H9 (cell line): ENCODE measurements around the gene AGK. TPM values are rescaled to one million over a fixed set of nuclear protein-coding genes. Genes with fewer than 3 reads are reported as not detected.

Source experiments
- DNase-seq: peaks from one replicate; pipeline ENCODE4 v3.0.0-alpha.2; 2017
- H2AFZ ChIP-seq: one replicate; pipeline ENCODE4 v1.6.1; 2013; ENCODE audit warnings: mild to moderate bottlenecking, low read length, control low read depth, moderate library complexity
- H2AK5ac ChIP-seq: 2 replicates; pipeline ENCODE4 v1.6.1; 2013; ENCODE audit warnings: low read length, control low read depth, mixed read lengths; ENCODE audit not compliant: insufficient read length
- H2BK120ac ChIP-seq: one replicate; pipeline ENCODE4 v1.6.1; 2013; ENCODE audit warnings: low read depth, mild to moderate bottlenecking, low read length, control low read depth, inconsistent platforms; ENCODE audit not compliant: poor library complexity, severe bottlenecking
- H2BK12ac ChIP-seq: 2 replicates; pipeline ENCODE4 v1.6.1; 2013; ENCODE audit warnings: low read length, control low read depth, mixed read lengths, low read depth; ENCODE audit not compliant: insufficient read length
- H2BK15ac ChIP-seq: 2 replicates; pipeline ENCODE4 v1.6.1; 2013; ENCODE audit warnings: low read depth, low read length, control low read depth
- H2BK20ac ChIP-seq: one replicate; pipeline ENCODE4 v1.6.1; 2013; ENCODE audit warnings: low read depth, mild to moderate bottlenecking, low read length, control low read depth, inconsistent platforms; ENCODE audit not compliant: poor library complexity, severe bottlenecking
- H2BK5ac ChIP-seq: 2 replicates; pipeline ENCODE4 v1.6.1; 2013; ENCODE audit warnings: low read length, control low read depth, mixed read lengths; ENCODE audit not compliant: insufficient read length
- H3K14ac ChIP-seq: 2 replicates; pipeline ENCODE4 v1.6.1; 2013; ENCODE audit warnings: low read length, control low read depth; ENCODE audit not compliant: insufficient read depth
- H3K18ac ChIP-seq: 2 replicates; pipeline ENCODE4 v1.6.1; 2013; ENCODE audit warnings: low read depth, mild to moderate bottlenecking, mixed read lengths, low read length, control low read depth; ENCODE audit not compliant: insufficient read length
- H3K23ac ChIP-seq: 2 replicates; pipeline ENCODE4 v1.6.1; 2013; ENCODE audit warnings: low read length, control low read depth, mixed read lengths, low read depth; ENCODE audit not compliant: insufficient read length
- H3K23me2 ChIP-seq: 2 replicates; pipeline ENCODE4 v1.6.1; 2013; ENCODE audit warnings: low read depth, mild to moderate bottlenecking, mixed read lengths, low read length, control low read depth; ENCODE audit not compliant: insufficient read length, poor library complexity, severe bottlenecking
- H3K27ac ChIP-seq: 2 replicates; pipeline ENCODE4 v1.5.1; 2013; ENCODE audit warnings: low read length, control low read depth, mixed read lengths, low read depth; ENCODE audit not compliant: insufficient read length
- H3K27me3 ChIP-seq: 2 replicates; pipeline ENCODE4 v1.6.1; 2013; ENCODE audit warnings: low read length, control low read depth, inconsistent platforms; ENCODE audit not compliant: insufficient read depth
- H3K4ac ChIP-seq: 2 replicates; pipeline ENCODE4 v1.6.1; 2013; ENCODE audit warnings: low read depth, mild to moderate bottlenecking, control low read depth, inconsistent platforms, low read length, moderate library complexity
- H3K4me1 ChIP-seq: 2 replicates; pipeline ENCODE4 v1.6.1; 2013; ENCODE audit warnings: low read length, control low read depth, inconsistent platforms; ENCODE audit not compliant: insufficient read depth
- H3K4me2 ChIP-seq: 2 replicates; pipeline ENCODE4 v1.6.1; 2013; ENCODE audit warnings: low read length, control low read depth, mixed read lengths; ENCODE audit not compliant: insufficient read length, insufficient read depth
- H3K56ac ChIP-seq: 2 replicates; pipeline ENCODE4 v1.6.1; 2013; ENCODE audit warnings: low read depth, mild to moderate bottlenecking, mixed read lengths, low read length, control low read depth; ENCODE audit not compliant: insufficient read length
- H3K79me1 ChIP-seq: 2 replicates; pipeline ENCODE4 v1.6.1; 2013; ENCODE audit warnings: low read depth, mild to moderate bottlenecking, moderate library complexity, low read length, control low read depth, inconsistent platforms; ENCODE audit not compliant: insufficient read depth, poor library complexity, severe bottlenecking
- H3K79me2 ChIP-seq: 2 replicates; pipeline ENCODE4 v1.6.1; 2013; ENCODE audit warnings: low read length, control low read depth, inconsistent platforms; ENCODE audit not compliant: insufficient read depth
- H3K9ac ChIP-seq: 2 replicates; pipeline ENCODE4 v1.6.1; 2013; ENCODE audit warnings: low read length, control low read depth, mixed read lengths; ENCODE audit not compliant: insufficient read length; ENCODE audit errors: extremely low read depth
- H3K9me3 ChIP-seq: one replicate; pipeline ENCODE4 v1.6.1; 2013; ENCODE audit warnings: low read depth, low read length, inconsistent platforms; ENCODE audit not compliant: control insufficient read depth
- H3T11ph ChIP-seq: one replicate; pipeline ENCODE4 v1.6.1; 2013; ENCODE audit warnings: mild to moderate bottlenecking, low read length, control low read depth, inconsistent platforms
- H4K20me1 ChIP-seq: one replicate; pipeline ENCODE4 v1.6.1; 2013; ENCODE audit not compliant: control insufficient read depth, insufficient read length, insufficient read depth
- H4K5ac ChIP-seq: 2 replicates; pipeline ENCODE4 v1.6.1; 2013; ENCODE audit warnings: low read depth, mild to moderate bottlenecking, mixed read lengths, low read length, control low read depth; ENCODE audit not compliant: insufficient read length
- H4K8ac ChIP-seq: replicated peaks from 2 replicates; pipeline ENCODE4 v1.6.1; 2013; ENCODE audit warnings: low read length, control low read depth, mixed read lengths, low read depth; ENCODE audit not compliant: insufficient read length
- H4K91ac ChIP-seq: 2 replicates; pipeline ENCODE4 v1.6.1; 2013; ENCODE audit warnings: low read depth, mild to moderate bottlenecking, moderate library complexity, mixed read lengths, low read length, control low read depth; ENCODE audit not compliant: insufficient read length
- H3K27ac Mint-ChIP-seq, 3 experiments: 2 replicates in 2 of 3; 3 replicates in 1 of 3; pipeline ENCODE4 v1.8.0; 2020 to 2021; ENCODE audit warnings: mixed read lengths in 3 of 3, mild to moderate bottlenecking in 1 of 3, moderate library complexity in 1 of 3
- H3K27me3 Mint-ChIP-seq: 2 replicates; pipeline ENCODE4 v1.8.0; 2021; ENCODE audit warnings: low read depth, mild to moderate bottlenecking, moderate library complexity, mixed read lengths
- H3K36me3 Mint-ChIP-seq, 3 experiments: 2 replicates in 2 of 3; 3 replicates in 1 of 3; pipeline ENCODE4 v1.8.0; 2020 to 2021; ENCODE audit warnings: low read depth in 3 of 3, mixed read lengths in 3 of 3; ENCODE audit not compliant: insufficient read depth in 1 of 3
- H3K4me1 Mint-ChIP-seq, 2 experiments: 2 replicates each; pipeline ENCODE4 v1.8.0; 2020; ENCODE audit warnings: mixed read lengths in 2 of 2
- H3K4me3 Mint-ChIP-seq, 2 experiments: 2 replicates in 1 of 2; 3 replicates in 1 of 2; pipeline ENCODE4 v1.8.0; 2020 to 2021; ENCODE audit warnings: mild to moderate bottlenecking in 2 of 2, mixed read lengths in 2 of 2, moderate library complexity in 1 of 2
- H3K9me3 Mint-ChIP-seq, 2 experiments: 2 replicates in 1 of 2; 3 replicates in 1 of 2; pipeline ENCODE4 v1.8.0; 2020; ENCODE audit warnings: mild to moderate bottlenecking in 2 of 2, mixed read lengths in 2 of 2, moderate library complexity in 1 of 2
- CTCF ChIP-seq: fragments of 200-600 bp; sonication (generic); conservative IDR thresholded peaks from 3 replicates; pipeline ENCODE4 v1.8.0; 2021; ENCODE audit warnings: antibody characterized with exemption, mild to moderate bottlenecking
- WGBS: extraction: QIAGEN DNeasy Blood & Tissue Kit; methylation state at CpG from one replicate; pipeline ENCODE4 v1.1.7; 2013; ENCODE audit warnings: missing lambda C conversion rate, low lambda C conversion rate, mixed read lengths; ENCODE audit not compliant: insufficient read length; ENCODE audit errors: extremely low coverage; 5-methylcytosine and 5-hydroxymethylcytosine counted together
- total RNA-seq: library from RNA; stranded (reverse); gene quantifications from 2 replicates; pipeline ENCODE4 v1.2.1, GENCODE V29; 2021

Gene AGK
- total RNA-seq, 1 experiment from 2014 or later: 35.1 TPM

GRCh38 chr7:141528399-141528798, 22.8 kb upstream of the AGK start:
- Histone ChIP-seq H3K4me2 (no peak overlapping the region), H3K14ac (no peak overlapping the region), H3K9me3 (no peaks in the 10 kb centered on the region), H2BK12ac (no peak overlapping the region), H3K23me2 (no peaks in the 10 kb centered on the region), H2BK120ac (no peak overlapping the region), H2BK20ac (no peak overlapping the region), H3K18ac (no peak overlapping the region), H3K9ac (no peak overlapping the region), H3K56ac (no peak overlapping the region), H3K27me3 (no peaks in the 10 kb centered on the region), H3K79me2 (no peaks in the 10 kb centered on the region), H3T11ph (no peak overlapping the region), H3K4me1 (no peaks in the 10 kb centered on the region), H2BK5ac (no peak overlapping the region), H3K4ac (no peak overlapping the region), H3K23ac (no peak overlapping the region), H2AK5ac (no peak overlapping the region), H2BK15ac (no peak overlapping the region), H4K91ac (no peak overlapping the region), H3K79me1 (no peaks in the 10 kb centered on the region), H4K5ac (no peak overlapping the region), H2AFZ (no peak overlapping the region), H4K8ac (no peak overlapping the region), H3K27ac (no peak overlapping the region), H4K20me1 (no peaks in the 10 kb centered on the region)
- Mint-ChIP-seq H3K36me3 (peaks cover 2 to 5% (median 2%) of the 10 kb centered on the region in 3 experiments; a peak in 3 of 7 replicates), H3K4me3 (no peak overlapping the region), H3K27ac (no peak overlapping the region; a peak in 2 of 7 replicates), H3K4me1 (peaks cover 7 to 8% of the 10 kb centered on the region in 2 experiments), H3K9me3 (no peaks in the 10 kb centered on the region), H3K27me3 (no peaks in the 10 kb centered on the region)
- WGBS: no CpG with 5 or more reads among the region's 3 CpGs
- TF ChIP-seq CTCF: no peak
- DNase-seq: no peak
